Kidney (tissue), 14 donors: ENCODE measurements around the gene SLC4A7. TPM values are rescaled to one million over a fixed set of nuclear protein-coding genes. Genes with fewer than 3 reads are reported as not detected.

Experiments used
- DNase-seq, 5 donors: peaks; one replicate each; pipeline ENCODE4 v3.0.0-alpha.2; 2013 to 2020
- FAIRE-seq: peaks from 2 replicates; lab custom pipeline; 2012; peaks lifted over from hg19 to GRCh38; lab: Jason Lieb, UNC
- H3K27ac ChIP-seq, 2 donors: one replicate each; pipeline ENCODE4 v1.7.0; 2013; ENCODE audit warnings: low read depth in 2 of 2, low read length in 2 of 2, inconsistent platforms in 1 of 2
- H3K27me3 ChIP-seq: one replicate; pipeline ENCODE4 v1.7.1; 2013; ENCODE audit warnings: low read length, inconsistent platforms; ENCODE audit not compliant: control insufficient read depth, insufficient read depth
- H3K36me3 ChIP-seq, 3 donors: one replicate each; pipeline versions ENCODE4 v1.7.0 to v1.7.1; 2013; ENCODE audit warnings: low read length in 3 of 3, control low read depth in 1 of 3, inconsistent platforms in 1 of 3; ENCODE audit not compliant: insufficient read depth in 3 of 3, control insufficient read depth in 2 of 3
- H3K4me1 ChIP-seq, 3 donors: one replicate each; pipeline versions ENCODE4 v1.7.0 to v1.7.1; 2013; ENCODE audit warnings: low read length in 3 of 3, inconsistent platforms in 1 of 3, low read depth in 1 of 3; ENCODE audit not compliant: control insufficient read depth in 2 of 3, insufficient read depth in 2 of 3
- H3K4me3 ChIP-seq, 3 donors: one replicate each; pipeline versions ENCODE4 v1.7.0 to v1.8.1; 2013; ENCODE audit warnings: low read length in 3 of 3, control low read depth in 1 of 3, inconsistent platforms in 1 of 3
- H3K9ac ChIP-seq, 3 donors: one replicate each; pipeline versions ENCODE4 v1.7.0 to v1.7.1; 2013; ENCODE audit warnings: low read length in 3 of 3, control low read depth in 1 of 3, inconsistent platforms in 1 of 3
- H3K9me3 ChIP-seq, 3 donors: one replicate each; pipeline versions ENCODE4 v1.7.0 to v1.7.1; 2013; ENCODE audit warnings: low read length in 3 of 3, control low read depth in 1 of 3, inconsistent platforms in 1 of 3; ENCODE audit not compliant: control insufficient read depth in 2 of 3, insufficient read depth in 1 of 3
- intact Hi-C: fragments of 100-400 bp; cut with DNase I; formaldehyde crosslinking; loops from one replicate; pipeline ENCODE4 v1.11.1; 2022
- polyA plus RNA-seq: library from polyadenylated mRNA; stranded (reverse); fragments of 350-450 nt; fragmentation: Illumina TruSeq; extraction: RNeasy Lipid Tissue Mini Kit (QIAGEN cat#74804); gene quantifications from one replicate; pipeline ENCODE4 v1.2.3, GENCODE V29; 2014; ENCODE audit warnings: low read depth, low replicate concordance; ENCODE audit not compliant: insufficient read depth
- total RNA-seq: library from RNA; stranded (reverse); fragmentation: NEBNext Ultra II Directional; extraction: Animal tissue kit (Norgen Biotek cat#: 25700); gene quantifications from one replicate; pipeline ENCODE4 v1.2.1, GENCODE V29; 2021
- TF ChIP-seq, protein P1 (sequence below): IDR thresholded peaks from 3 replicates; pipeline ENCODE4 v1.5.1; 2012; ENCODE audit warnings: mild to moderate bottlenecking, moderate library complexity, borderline replicate concordance; ENCODE audit not compliant: insufficient read depth; ENCODE audit errors: extremely low read depth
- donor health status: control.
- donor health status: control.
- donor health status: control.
- donor health status: control.
- donor health status: control.
- donor health status: DM: yes; HTN: yes; CAD: no.
- donor health status: Normal renal cell carcinoma (clear cell type).

SLC4A7 gene
- total and polyA plus RNA-seq, 2 donors from 2014 or later: 3.5 to 47.5 TPM

DNA sequence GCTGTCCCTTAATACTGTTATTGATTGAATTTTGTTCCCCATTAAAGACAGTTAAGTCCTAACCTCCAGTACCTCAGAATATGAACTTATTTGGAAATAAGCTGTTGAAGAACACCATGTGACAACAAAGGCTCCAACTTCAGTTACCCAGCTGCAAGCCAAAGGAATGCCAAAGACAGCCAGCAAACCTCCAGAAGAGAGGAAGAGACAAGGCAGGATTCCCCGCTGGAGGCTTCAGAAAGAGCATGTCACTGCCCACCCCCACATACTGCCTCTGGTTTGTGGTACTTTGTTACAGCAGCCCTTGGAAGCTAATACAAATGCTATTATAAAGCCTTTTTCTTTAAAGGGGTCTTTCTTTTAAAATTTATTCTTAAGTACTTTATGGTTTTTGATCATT, 96.6 kb downstream of the SLC4A7 start:
- intact Hi-C loops: no loop called here
- FAIRE-seq (no peak), DNase-seq (no peak)
- no peaks in the 10 kb centered on the region for H3K4me1 ChIP-seq
- no peaks in the 10 kb centered on the region for H3K36me3 ChIP-seq
- no peak overlapping the region for H3K9ac ChIP-seq
- TF ChIP-seq, protein P1, sequence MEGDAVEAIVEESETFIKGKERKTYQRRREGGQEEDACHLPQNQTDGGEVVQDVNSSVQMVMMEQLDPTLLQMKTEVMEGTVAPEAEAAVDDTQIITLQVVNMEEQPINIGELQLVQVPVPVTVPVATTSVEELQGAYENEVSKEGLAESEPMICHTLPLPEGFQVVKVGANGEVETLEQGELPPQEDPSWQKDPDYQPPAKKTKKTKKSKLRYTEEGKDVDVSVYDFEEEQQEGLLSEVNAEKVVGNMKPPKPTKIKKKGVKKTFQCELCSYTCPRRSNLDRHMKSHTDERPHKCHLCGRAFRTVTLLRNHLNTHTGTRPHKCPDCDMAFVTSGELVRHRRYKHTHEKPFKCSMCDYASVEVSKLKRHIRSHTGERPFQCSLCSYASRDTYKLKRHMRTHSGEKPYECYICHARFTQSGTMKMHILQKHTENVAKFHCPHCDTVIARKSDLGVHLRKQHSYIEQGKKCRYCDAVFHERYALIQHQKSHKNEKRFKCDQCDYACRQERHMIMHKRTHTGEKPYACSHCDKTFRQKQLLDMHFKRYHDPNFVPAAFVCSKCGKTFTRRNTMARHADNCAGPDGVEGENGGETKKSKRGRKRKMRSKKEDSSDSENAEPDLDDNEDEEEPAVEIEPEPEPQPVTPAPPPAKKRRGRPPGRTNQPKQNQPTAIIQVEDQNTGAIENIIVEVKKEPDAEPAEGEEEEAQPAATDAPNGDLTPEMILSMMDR: no peak
- H3K27me3 ChIP-seq: no peaks in the 10 kb centered on the region
- H3K27ac ChIP-seq: no peak overlapping the region
- H3K9me3 ChIP-seq: no peaks in the 10 kb centered on the region
- no peak overlapping the region for H3K4me3 ChIP-seq

DNA sequence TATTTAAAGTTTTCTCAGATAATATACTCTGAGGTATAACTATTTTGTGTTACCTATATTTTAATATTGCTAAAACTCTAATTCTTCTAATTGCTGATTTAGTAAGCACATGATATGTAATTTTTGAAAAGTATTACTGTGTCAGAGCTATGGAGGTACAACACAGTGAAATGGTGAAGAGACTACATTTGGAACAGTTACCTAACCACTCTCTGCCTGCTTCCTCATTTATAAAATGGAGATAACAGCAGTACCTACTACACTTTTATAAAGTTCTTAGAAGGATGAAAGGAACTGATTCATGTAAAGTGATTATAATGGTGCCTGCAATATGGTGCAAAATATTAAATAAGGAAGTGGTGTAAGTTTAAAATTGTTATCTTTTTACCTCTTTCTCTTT, 98.7 kb downstream of the SLC4A7 start:
- Histone ChIP-seq H3K27ac (no peak overlapping the region), H3K9ac (no peak overlapping the region), H3K9me3 (no peaks in the 10 kb centered on the region), H3K36me3 (no peaks in the 10 kb centered on the region), H3K4me3 (no peak overlapping the region), H3K27me3 (no peaks in the 10 kb centered on the region), H3K4me1 (no peaks in the 10 kb centered on the region)
- TF ChIP-seq, protein P1: no peak
- no peak for DNase-seq
- intact Hi-C loops: no loop called here
- no peak for FAIRE-seq

DNA sequence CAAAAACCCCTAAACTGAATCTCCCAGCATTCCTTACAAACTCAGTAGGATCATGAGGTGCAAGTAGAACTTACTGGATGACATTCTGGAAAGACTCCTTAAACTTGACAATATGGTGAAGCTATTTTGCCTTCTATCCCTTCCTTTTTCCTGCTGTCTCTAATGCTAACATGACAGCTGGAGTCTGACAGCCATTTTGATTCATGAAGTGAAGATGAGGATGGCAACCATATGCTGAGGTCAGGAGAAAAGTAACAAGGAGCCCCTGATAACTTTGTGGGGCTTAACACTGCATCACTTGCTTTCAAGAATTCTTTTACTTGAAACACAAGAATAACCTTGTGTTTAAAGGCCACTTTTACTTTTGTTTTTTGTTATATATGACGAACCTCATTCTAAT, 100.0 kb downstream of the SLC4A7 start:
- Histone ChIP-seq H3K36me3 (no peaks in the 10 kb centered on the region), H3K9ac (no peak overlapping the region), H3K27ac (no peak overlapping the region), H3K4me3 (no peak overlapping the region), H3K27me3 (no peaks in the 10 kb centered on the region), H3K4me1 (no peaks in the 10 kb centered on the region), H3K9me3 (no peaks in the 10 kb centered on the region)
- intact Hi-C loops: no loop called here
- TF ChIP-seq, protein P1: no peak
- DNase-seq (no peak), FAIRE-seq (no peak)
